HFF-Myc (cell line): ENCODE results near the gene PRKG2.

Experiments used
- DNase-seq: peaks from one replicate; pipeline ENCODE4 v3.0.0-alpha.2; 2011; ENCODE audit warnings: low read depth; ENCODE audit errors: extremely low read depth
- H3K4me3 ChIP-seq: replicated peaks from 2 replicates; pipeline ENCODE4 v1.5.1; 2011; ENCODE audit warnings: low read depth, mild to moderate bottlenecking, control low read depth, low read length
- CTCF ChIP-seq: IDR thresholded peaks from 2 replicates; pipeline ENCODE4 v1.5.1; 2012; ENCODE audit warnings: mild to moderate bottlenecking, low read depth, low read length, control low read depth; ENCODE audit errors: missing control alignments

PRKG2 gene

DNA sequence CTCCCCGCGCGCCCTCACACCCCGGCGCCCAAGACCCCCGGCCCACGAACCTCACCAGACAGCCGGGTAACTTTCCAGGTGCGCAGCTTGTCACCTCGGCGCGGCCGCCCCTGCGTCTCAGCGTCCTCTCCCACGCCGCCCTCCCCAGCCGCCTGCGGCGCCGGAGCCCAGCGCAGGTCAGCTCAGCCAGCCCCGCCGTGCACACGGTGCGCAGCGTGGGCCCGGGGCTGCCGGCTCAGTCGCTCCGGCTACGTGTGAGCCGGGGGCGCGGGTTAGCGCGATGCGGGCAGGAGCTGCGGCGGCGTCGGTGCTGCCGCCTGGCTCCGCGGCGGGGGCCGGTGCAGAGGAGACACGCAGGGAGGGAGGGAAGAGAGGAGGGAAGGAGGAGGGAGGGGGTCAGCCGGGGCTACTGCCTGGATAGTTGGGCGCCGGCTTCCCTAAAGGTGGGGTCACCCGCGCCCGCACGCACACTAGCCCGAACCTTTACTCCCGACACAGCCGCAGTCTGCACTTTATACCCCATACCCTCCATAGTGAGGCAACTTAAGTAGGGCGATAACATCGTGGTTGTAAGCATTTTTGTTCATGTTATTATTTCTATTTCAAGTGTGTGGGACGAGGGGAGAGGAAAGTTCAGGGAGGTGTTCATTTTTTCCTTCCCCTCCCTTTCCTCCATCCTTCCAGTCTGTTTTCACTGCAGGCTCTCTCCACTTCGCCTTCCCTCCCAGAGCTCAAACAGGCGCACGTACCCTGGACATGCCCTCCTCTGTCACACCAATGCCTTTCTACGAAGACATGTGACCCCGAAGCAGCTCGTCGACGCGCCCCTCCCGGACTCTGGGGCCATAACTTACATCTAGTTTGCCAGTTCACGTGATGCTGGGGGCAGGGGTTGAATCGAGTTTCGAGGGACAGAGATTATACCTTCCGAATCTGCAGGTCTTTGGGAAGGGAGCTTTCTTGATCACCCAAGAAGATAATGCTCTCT, at the start of gene PRKG2:
Gene PRKG2 (minus strand): TSS at position 342 of the 988 bp plus-strand sequence. CDS start 10,175 bp downstream, outside the sequence.
- TF ChIP-seq CTCF: no peak
- peak within 1 kb of the TSS; percentile 25 for H3K4me3 ChIP-seq
- DNase-seq: no peak

DNA sequence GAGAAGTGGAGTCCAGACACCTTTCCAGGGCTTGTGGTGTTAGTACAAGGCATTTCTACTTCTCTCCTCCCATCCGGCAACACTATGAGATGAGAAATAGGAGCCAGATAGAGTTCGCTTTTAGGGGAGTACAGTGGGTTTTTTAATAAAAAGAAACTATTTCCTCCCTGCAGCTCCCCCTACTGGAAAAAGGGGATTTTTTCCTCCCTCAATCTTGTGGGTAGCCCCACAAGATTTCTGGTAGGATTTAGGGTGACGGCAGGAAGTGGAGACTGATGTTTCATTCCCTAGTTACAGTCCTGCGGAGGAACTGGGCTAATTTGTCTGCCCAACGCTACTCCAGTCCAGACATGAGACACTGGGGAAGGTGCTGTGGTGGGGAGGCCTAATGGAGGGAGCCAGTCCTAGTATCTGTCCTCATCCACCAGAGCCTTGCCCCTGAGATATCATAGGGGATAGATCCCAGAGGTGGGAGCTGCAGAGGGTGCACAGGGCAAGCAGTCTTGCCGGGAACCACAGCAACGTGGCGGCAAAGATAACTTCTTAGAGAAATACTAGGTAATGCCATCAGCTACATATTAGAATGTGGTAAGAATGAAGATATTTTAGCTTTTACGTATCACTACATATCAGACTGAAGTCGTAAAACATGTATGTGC, 45.5 kb upstream of the PRKG2 start:
- no peak overlapping the region for H3K4me3 ChIP-seq
- DNase-seq: no peak
- TF ChIP-seq CTCF: peak; percentile 50

DNA sequence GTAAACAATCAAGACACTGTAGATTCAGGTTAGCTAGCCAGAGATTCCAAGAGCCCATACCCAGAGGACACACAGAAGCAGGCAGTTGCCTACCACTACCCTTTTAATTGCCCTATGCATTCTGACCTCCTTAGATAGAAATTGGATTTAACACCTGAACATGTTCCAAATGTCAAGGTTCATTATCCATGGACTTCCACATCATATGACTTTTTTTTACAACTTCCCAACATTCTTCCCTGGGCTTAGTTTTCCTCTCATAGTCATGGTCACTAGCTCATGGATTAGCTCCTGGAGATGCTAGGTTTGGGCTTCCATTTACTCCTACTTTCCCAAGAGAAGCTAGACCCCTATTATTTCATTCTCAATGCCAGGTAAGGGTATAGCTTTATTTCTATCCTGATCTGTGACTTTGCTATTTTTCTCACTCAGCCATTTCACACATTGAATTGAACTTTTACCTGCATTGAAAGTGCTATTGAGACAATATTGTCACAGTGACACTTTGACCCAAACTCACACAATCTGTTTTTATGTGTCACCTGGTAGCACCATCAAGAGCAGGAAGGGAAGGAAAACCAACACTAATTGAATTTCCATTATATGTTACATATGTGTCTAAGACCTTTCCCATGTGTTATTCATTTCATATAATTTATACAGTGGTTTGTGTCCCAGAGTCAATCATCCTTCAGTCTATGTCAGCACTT, 44.0 kb upstream of the PRKG2 start:
- no peak overlapping the region for H3K4me3 ChIP-seq
- no peak for TF ChIP-seq CTCF
- DNase-seq: no peak

GRCh38 chr4:81257816-81258215, 42.8 kb upstream of the PRKG2 start:
- H3K4me3 ChIP-seq: no peak overlapping the region
- TF ChIP-seq CTCF: no peak
- DNase-seq: no peak

- DNase-seq: no peak
- no peak for TF ChIP-seq CTCF
- no peak overlapping the region for H3K4me3 ChIP-seq
Measured at GRCh38 chr4:81257021-81257420, 42.0 kb upstream of the PRKG2 start.

- no peak overlapping the region for H3K4me3 ChIP-seq
- no peak for TF ChIP-seq CTCF
- DNase-seq: no peak
Measured at GRCh38 chr4:81256059-81256970, 41.3 kb upstream of the PRKG2 start.
